ENCODE measurements around the gene DNAJC9. TPM values are rescaled to one million over a fixed set of nuclear protein-coding genes. Genes with fewer than 3 reads are reported as not detected.

DNAJC9 gene
- total RNA-seq, 1 experiment from 2014 or later, result 63.5 TPM

DNA sequence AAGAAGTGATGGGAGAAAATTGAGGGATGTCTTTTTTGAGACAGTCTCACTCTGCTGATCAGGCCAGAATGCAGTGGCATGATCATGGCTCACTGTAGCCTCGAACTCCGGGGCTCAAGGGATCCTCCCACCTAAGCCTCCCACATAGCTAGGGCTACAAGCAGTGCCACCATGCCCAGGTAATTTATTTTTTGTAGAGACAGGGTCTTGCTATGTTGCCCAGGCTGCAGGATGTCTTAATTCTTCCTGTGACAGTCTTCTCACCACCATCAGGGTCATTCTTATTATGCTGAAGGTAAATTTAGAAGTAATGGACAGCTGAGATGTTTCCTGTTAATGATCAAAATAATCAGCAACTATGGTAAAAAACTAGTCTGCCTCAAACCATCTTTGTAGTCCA, 7.1 kb downstream of the DNAJC9 start:
- Histone ChIP-seq H3K36me3 (ENCODE audit: control insufficient read depth, insufficient read depth, low read length) (peaks cover 49% of the 10 kb centered on the region), H3K9me3 (ENCODE audit: control insufficient read depth, insufficient read depth, low read depth, low read length) (no peaks in the 10 kb centered on the region), H3K4me3 (ENCODE audit: low read depth in 2 of 2, low read length in 2 of 2) (no peak overlapping the region), H3K27ac (ENCODE audit: low read length) (no peak overlapping the region), H3K4me1 (ENCODE audit: control insufficient read depth, insufficient read depth, low read length) (peaks cover 11% of the 10 kb centered on the region), H3K27me3 (ENCODE audit: control insufficient read depth, insufficient read depth, low read length) (no peaks in the 10 kb centered on the region)
- no TSS peak for BruUV-seq (replicated peaks)
- ChIA-PET POLR2A (no interaction called here), CTCF (no interaction called here)
- intact Hi-C loops (cut with micrococcal nuclease; ENCODE audit: unreplicated experiment) (no loop called here), in situ Hi-C loops (cut with HindIII; ENCODE audit: low pct_unique_long_range_greater_than_20kb, low sequenced_read_pairs) (no loop called here)
- DNase-seq (ENCODE audit: low read depth, low spot score) (no peak), ATAC-seq (no peak)
- TF ChIP-seq POLR2AphosphoS5 (IDR thresholded peaks at IDR 0.05; ENCODE audit: low read depth, low read length), result no peak
- TF ChIP-seq SIN3A (IDR thresholded peaks at IDR 0.05; ENCODE audit: borderline replicate concordance, insufficient read depth, low read depth, low read length), result no peak
- TF ChIP-seq TCF7L2 (IDR thresholded peaks at IDR 0.05; ENCODE audit: low read depth, low read length), result no peak
- TF ChIP-seq, protein P1, sequence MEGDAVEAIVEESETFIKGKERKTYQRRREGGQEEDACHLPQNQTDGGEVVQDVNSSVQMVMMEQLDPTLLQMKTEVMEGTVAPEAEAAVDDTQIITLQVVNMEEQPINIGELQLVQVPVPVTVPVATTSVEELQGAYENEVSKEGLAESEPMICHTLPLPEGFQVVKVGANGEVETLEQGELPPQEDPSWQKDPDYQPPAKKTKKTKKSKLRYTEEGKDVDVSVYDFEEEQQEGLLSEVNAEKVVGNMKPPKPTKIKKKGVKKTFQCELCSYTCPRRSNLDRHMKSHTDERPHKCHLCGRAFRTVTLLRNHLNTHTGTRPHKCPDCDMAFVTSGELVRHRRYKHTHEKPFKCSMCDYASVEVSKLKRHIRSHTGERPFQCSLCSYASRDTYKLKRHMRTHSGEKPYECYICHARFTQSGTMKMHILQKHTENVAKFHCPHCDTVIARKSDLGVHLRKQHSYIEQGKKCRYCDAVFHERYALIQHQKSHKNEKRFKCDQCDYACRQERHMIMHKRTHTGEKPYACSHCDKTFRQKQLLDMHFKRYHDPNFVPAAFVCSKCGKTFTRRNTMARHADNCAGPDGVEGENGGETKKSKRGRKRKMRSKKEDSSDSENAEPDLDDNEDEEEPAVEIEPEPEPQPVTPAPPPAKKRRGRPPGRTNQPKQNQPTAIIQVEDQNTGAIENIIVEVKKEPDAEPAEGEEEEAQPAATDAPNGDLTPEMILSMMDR (IDR thresholded peaks at IDR 0.05), result no peak
- TF ChIP-seq REST (IDR thresholded peaks at IDR 0.05; ENCODE audit: insufficient read depth in 1 of 2, low read depth in 2 of 2, low read length in 1 of 2), result no peak

DNA sequence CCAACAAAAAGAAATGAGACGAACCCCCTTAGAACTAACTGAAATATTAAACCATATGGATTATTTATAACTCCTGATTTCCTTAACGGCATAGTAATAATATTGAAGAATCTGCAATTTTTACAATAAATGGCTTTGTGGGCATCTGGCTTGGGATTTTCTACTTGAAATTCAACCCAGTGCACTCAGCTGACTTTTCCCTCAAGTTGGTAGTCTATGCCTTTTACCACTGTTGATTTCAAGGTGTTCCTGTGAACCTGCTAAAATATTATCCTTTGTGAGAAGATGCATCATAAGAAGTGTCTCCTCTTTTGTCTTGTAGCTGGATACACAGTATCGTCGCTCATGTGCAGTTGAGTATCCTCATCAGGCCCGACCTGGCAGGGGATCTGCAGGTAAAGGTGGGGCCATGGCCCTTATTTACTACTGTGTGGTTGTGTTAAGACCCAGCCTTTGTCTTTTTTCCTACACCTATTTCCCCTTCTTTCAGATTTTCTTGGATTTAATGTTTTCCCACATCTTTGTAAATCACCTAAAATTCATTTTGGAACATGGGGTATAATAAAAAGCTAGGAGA, 8.0 kb downstream of the DNAJC9 start:
- TF ChIP-seq TCF7L2 (IDR thresholded peaks at IDR 0.05; ENCODE audit: low read depth, low read length), result no peak
- TF ChIP-seq POLR2AphosphoS5 (IDR thresholded peaks at IDR 0.05; ENCODE audit: low read depth, low read length), result no peak
- no peak for TF ChIP-seq REST (IDR thresholded peaks at IDR 0.05; ENCODE audit: insufficient read depth in 1 of 2, low read depth in 2 of 2, low read length in 1 of 2)
- TF ChIP-seq, protein P1 (IDR thresholded peaks at IDR 0.05), result no peak

More for the DNA sequence above, 8.0 kb downstream of the DNAJC9 start:
- BruUV-seq (replicated peaks), result no TSS peak
- in situ Hi-C loops (cut with HindIII; ENCODE audit: low pct_unique_long_range_greater_than_20kb, low sequenced_read_pairs), result no loop called here
- no peak for ATAC-seq
- ChIA-PET POLR2A (no interaction called here), CTCF (no interaction called here)
- Histone ChIP-seq H3K27ac (ENCODE audit: low read length) (no peak overlapping the region), H3K27me3 (ENCODE audit: control insufficient read depth, insufficient read depth, low read length) (no peaks in the 10 kb centered on the region), H3K4me3 (ENCODE audit: low read depth in 2 of 2, low read length in 2 of 2) (no peak overlapping the region), H3K36me3 (ENCODE audit: control insufficient read depth, insufficient read depth, low read length) (peaks cover 44% of the 10 kb centered on the region), H3K4me1 (ENCODE audit: control insufficient read depth, insufficient read depth, low read length) (peaks cover 3% of the 10 kb centered on the region), H3K9me3 (ENCODE audit: control insufficient read depth, insufficient read depth, low read depth, low read length) (no peaks in the 10 kb centered on the region)
- DNase-seq (ENCODE audit: low read depth, low spot score), result no peak
- intact Hi-C loops (cut with micrococcal nuclease; ENCODE audit: unreplicated experiment), result no loop called here
